ENCODE data around the gene KRTAP2-1.

GRCh38 chr17:41024697-41025096 lies 22.4 kb downstream of the KRTAP2-1 start:
- no peak for TF ChIP-seq CTCF (conservative IDR thresholded peaks at IDR 0.05; ENCODE audit: low read length)
- TF ChIP-seq EZH2phosphoT487 (IDR thresholded peaks at IDR 0.05; ENCODE audit: borderline replicate concordance, low read depth, low read length) = no peak
